Fibroblast of mammary gland (primary cell): Measurements from ENCODE around the gene MTHFD1.

Experiments
- DNase-seq: peaks from one replicate; pipeline ENCODE4 v3.0.0-alpha.2; 2010; ENCODE audit warnings: low read depth
- H3K4me3 ChIP-seq: 2 replicates; pipeline ENCODE4 v1.5.1; 2011; ENCODE audit warnings: low read depth, mild to moderate bottlenecking, low read length, moderate library complexity; ENCODE audit not compliant: control insufficient read depth
- TF ChIP-seq, protein P1 (sequence below): conservative IDR thresholded peaks from 2 replicates; pipeline ENCODE4 v1.5.1; 2011; ENCODE audit warnings: low read depth, low read length, inconsistent platforms; ENCODE audit not compliant: control insufficient read depth, insufficient read depth

MTHFD1 gene

DNA sequence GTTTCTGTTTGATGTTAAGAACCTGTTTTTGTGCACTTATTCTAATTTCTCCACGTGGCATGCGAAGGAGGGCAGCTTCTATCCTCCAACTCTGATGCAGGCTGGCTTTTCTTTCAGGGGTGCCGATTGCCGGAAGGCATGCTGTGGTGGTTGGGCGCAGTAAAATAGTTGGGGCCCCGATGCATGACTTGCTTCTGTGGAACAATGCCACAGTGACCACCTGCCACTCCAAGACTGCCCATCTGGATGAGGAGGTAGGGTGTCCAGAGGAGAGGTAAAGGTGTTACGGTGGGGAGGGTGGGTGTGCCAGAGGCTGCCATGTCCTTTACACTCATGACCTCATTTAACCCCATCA, 29.6 kb downstream of the MTHFD1 start:
- H3K4me3 ChIP-seq: no peak overlapping the region
- TF ChIP-seq, protein P1, sequence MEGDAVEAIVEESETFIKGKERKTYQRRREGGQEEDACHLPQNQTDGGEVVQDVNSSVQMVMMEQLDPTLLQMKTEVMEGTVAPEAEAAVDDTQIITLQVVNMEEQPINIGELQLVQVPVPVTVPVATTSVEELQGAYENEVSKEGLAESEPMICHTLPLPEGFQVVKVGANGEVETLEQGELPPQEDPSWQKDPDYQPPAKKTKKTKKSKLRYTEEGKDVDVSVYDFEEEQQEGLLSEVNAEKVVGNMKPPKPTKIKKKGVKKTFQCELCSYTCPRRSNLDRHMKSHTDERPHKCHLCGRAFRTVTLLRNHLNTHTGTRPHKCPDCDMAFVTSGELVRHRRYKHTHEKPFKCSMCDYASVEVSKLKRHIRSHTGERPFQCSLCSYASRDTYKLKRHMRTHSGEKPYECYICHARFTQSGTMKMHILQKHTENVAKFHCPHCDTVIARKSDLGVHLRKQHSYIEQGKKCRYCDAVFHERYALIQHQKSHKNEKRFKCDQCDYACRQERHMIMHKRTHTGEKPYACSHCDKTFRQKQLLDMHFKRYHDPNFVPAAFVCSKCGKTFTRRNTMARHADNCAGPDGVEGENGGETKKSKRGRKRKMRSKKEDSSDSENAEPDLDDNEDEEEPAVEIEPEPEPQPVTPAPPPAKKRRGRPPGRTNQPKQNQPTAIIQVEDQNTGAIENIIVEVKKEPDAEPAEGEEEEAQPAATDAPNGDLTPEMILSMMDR: no peak
- no peak for DNase-seq

DNA sequence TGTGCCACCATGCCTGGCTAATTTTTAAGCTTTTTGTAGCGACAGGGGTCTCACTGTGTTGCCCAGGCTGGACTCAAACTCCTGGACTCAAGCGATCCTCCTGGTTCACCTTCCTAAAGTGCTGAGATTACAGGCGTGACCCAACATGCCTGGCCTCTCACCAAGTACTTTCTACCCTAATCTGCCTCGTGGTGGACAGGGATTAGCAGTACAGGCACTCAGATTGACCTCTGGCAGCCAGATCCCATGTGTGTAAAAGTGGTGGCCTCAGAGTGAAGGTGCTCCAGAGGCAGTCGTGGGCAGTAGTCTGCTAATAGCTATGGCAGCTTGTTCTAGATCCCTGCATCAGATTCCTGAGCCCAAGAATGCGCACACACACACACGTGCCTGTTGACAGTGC, 30.9 kb downstream of the MTHFD1 start:
- TF ChIP-seq, protein P1: no peak
- no peak for DNase-seq
- H3K4me3 ChIP-seq: no peak overlapping the region

DNA sequence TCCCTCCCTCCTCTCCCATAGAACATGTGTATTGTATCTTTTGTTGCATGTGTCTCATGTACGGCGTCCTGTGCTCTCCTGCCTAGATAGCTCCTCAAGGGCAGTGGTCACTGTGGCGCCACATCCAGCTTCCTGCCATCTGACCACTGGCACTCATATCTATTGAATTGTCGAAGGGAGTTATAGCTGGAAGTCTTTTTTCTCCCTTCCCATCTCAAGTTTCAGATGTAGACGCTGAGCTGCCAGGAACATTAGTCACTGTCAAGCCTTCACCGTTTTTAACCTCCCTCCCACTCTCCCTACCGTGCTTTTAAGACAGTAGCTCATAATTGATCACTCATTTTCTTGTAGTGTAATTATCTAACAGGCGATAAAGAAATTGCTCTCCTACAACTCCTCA, 33.0 kb downstream of the MTHFD1 start:
- no peak overlapping the region for H3K4me3 ChIP-seq
- TF ChIP-seq, protein P1: no peak
- peak; percentile 73 for DNase-seq

DNA sequence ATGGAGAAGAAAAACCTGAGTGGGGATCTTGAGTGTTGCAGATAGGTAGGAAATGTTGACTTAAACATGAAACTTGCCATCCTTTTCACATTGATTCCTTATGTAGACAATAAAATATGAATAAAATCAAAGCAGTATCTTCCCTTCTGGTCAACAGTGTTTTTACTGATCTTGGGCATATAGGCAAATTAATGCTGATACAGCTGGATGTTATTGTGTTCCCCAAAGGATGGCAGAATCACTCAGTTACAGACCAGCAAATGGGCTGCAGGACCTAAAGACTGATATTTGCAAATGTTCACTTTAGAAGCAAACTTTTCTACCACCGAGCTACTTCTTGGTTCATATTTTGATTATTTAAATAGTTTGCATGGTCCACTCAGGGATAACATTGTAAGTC, 33.9 kb downstream of the MTHFD1 start:
- no peak overlapping the region for H3K4me3 ChIP-seq
- DNase-seq: no peak
- TF ChIP-seq, protein P1: no peak

GRCh38 chr14:64422756-64423155, 34.6 kb downstream of the MTHFD1 start:
- DNase-seq: no peak
- no peak overlapping the region for H3K4me3 ChIP-seq
- TF ChIP-seq, protein P1: no peak

GRCh38 chr14:64423987-64424386, 35.8 kb downstream of the MTHFD1 start:
- H3K4me3 ChIP-seq: no peak overlapping the region
- TF ChIP-seq, protein P1: no peak
- DNase-seq: peak; percentile 85

- TF ChIP-seq, protein P1: no peak
- H3K4me3 ChIP-seq: no peak overlapping the region
- DNase-seq: no peak
Measured at GRCh38 chr14:64434528-64434927, 46.4 kb downstream of the MTHFD1 start.
